ENCODE data around the gene GFRA1.

Gene GFRA1

GRCh38 chr10:116271593-116272439, 1.2 kb downstream of the GFRA1 start:
- H3K4me3 ChIP-seq (ENCODE audit: low read depth, low read length), result peak overlapping the region; percentile 83
- TF ChIP-seq, protein P1, sequence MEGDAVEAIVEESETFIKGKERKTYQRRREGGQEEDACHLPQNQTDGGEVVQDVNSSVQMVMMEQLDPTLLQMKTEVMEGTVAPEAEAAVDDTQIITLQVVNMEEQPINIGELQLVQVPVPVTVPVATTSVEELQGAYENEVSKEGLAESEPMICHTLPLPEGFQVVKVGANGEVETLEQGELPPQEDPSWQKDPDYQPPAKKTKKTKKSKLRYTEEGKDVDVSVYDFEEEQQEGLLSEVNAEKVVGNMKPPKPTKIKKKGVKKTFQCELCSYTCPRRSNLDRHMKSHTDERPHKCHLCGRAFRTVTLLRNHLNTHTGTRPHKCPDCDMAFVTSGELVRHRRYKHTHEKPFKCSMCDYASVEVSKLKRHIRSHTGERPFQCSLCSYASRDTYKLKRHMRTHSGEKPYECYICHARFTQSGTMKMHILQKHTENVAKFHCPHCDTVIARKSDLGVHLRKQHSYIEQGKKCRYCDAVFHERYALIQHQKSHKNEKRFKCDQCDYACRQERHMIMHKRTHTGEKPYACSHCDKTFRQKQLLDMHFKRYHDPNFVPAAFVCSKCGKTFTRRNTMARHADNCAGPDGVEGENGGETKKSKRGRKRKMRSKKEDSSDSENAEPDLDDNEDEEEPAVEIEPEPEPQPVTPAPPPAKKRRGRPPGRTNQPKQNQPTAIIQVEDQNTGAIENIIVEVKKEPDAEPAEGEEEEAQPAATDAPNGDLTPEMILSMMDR (IDR thresholded peaks at IDR 0.05; ENCODE audit: low read depth, low read length), result no peak

DNA sequence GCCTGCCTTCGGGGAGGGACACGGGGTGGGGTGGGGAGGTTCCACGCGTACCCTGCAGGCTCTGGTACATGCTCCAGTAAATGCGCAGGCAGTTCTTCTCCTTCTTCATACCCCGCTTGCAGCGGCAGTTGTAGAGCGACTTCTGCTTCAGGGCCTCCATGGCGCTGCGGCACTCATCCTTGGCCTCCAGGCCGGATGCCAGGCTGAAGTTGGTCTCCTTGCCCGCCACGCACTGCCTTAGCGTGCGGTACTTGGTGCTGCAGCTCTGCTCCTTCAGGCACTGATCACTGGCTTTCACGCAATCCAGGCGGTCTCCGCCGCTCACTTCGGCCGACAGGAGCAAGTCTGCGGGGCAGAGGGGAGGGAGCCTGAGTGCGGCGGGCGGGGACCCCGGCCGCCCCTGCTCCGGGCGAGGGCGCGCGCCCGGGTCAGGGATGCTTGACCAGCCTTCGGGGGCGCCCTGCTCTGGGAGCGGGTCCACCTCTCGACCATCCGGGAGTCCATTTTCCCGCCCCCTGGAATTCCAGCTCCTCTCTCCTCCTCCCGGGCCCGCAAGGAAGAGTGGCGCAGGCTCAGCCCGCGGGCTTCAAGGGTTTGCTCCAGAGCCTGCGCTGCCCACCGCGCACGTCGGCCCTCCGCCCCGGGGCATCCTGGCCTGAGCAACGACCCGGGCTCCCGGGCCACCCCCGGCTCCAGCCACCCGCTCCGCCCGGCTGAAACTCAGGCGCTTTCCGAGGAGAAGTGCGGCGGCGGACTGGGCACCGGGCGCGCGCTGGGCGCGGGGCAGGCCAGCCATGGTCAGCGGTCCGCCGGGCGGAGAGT, 2.0 kb downstream of the GFRA1 start:
- TF ChIP-seq, protein P1 (IDR thresholded peaks at IDR 0.05; ENCODE audit: low read depth, low read length), result no peak
- peak overlapping the region; percentile 83 for H3K4me3 ChIP-seq (ENCODE audit: low read depth, low read length)

DNA sequence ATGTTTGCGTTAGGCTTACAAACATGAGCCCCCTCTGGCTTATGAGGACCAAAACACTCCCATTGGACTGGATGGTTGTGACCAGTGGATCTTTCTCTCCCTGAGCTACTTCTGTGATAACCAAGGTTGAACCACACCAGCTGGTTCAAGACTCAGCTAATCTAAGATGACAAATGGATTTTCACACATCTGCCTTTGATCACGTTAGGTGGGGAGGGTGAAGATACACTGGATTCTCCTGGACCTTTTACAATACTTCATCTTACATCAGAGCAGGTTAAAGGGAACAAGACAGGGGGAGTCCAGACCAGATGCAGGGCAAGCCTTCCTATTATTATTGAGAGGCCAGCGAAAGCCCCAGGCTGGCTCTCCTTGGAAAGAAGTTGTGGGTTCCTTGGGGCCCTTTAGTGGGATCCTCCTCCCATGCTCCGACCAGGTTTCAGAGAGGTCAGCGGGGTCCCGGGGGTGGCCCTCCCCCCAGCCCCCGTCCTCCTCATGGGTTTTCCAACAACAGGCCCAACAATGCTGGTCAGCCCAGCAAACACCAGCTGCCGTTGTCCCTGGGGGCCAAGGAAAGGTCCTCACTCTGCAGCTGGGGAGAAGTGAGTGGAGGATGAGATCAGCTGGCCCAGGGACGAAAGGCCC, 2.8 kb downstream of the GFRA1 start:
- no peak overlapping the region for H3K4me3 ChIP-seq (ENCODE audit: low read depth, low read length)
- TF ChIP-seq, protein P1 (IDR thresholded peaks at IDR 0.05; ENCODE audit: low read depth, low read length), result no peak

DNA sequence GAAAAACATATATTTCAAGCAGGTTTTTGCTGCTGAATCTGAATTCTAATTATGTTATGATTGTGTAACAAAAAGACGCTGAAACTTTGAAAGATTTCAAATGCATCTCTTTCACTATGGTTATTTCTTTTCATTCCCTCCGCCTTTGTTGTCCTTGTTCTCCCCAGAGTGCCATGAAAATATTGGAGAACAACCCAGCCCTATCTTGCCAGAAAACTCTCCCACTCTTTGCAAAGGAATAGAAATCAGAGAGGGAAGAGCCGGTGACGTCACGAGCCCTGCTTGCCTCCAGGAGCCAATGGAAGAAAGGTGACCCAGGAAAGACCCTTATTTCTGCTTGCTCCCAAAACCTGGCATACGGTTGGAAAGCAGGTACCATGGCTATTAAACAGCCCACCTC, 3.4 kb downstream of the GFRA1 start:
- TF ChIP-seq, protein P1 (IDR thresholded peaks at IDR 0.05; ENCODE audit: low read depth, low read length), result no peak
- no peak overlapping the region for H3K4me3 ChIP-seq (ENCODE audit: low read depth, low read length)

- TF ChIP-seq, protein P1 (IDR thresholded peaks at IDR 0.05; ENCODE audit: low read depth, low read length), result no peak
- no peak overlapping the region for H3K4me3 ChIP-seq (ENCODE audit: low read depth, low read length)
Observed at GRCh38 chr10:116268976-116269375, 4.0 kb downstream of the GFRA1 start.

DNA sequence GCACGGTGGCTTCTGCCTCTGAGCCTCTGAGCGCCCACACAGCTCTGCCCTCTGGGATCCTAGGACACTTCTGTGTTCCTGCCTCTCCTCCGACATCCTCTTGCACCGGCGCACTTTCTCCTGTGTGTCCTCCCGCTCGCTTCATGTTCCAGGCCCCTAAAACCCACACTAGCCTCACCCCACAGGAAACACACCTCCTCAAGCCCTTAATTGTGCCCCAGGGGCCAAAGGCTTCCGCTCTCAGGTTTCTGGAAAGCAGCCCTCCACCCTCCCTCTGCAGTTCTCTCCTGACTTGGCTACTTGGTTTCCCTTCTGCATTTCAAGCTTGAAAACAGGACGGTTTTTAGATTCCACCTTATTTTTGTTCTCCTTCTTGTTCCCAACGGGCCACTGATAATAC, 7.3 kb downstream of the GFRA1 start:
- TF ChIP-seq, protein P1 (IDR thresholded peaks at IDR 0.05; ENCODE audit: low read depth, low read length), result no peak
- H3K4me3 ChIP-seq (ENCODE audit: low read depth, low read length), result no peak overlapping the region
